Naive B cell (primary cell): Measurements from ENCODE around the gene RABGAP1L. TPM values are rescaled to one million over a fixed set of nuclear protein-coding genes. Genes with fewer than 3 reads are reported as not detected.
"Not testable (repeated sequence)": the region's sequence is repeated elsewhere in the genome, so short reads cannot be mapped to it uniquely, and the experiment has no call there.

ENCODE experiments used
- ATAC-seq, 2 donors: fragments of 150-1000 bp; cut with Tn5 transposase; 2 replicates each; pipeline ENCODE4 v1.10.0; 2021; ENCODE audit warnings: low read depth in 2 of 2, mild to moderate bottlenecking in 2 of 2, moderate library complexity in 2 of 2
- DNase-seq: peaks from one replicate; pipeline ENCODE4 v3.0.0; 2022
- H3K27ac Mint-ChIP-seq, 6 donors: one replicate each; pipeline ENCODE4 v1.8.0; 2020 to 2022; ENCODE audit warnings: mild to moderate bottlenecking in 6 of 6, mixed read lengths in 6 of 6, moderate library complexity in 5 of 6, inconsistent platforms in 2 of 6
- H3K27me3 Mint-ChIP-seq, 3 donors: one replicate each; pipeline ENCODE4 v1.8.0; 2021 to 2022; ENCODE audit warnings: mixed read lengths in 3 of 3, mild to moderate bottlenecking in 1 of 3
- H3K36me3 Mint-ChIP-seq, 2 donors: one replicate each; pipeline ENCODE4 v1.8.0; 2020 to 2022; ENCODE audit warnings: mixed read lengths in 2 of 2, inconsistent platforms in 1 of 2, mild to moderate bottlenecking in 1 of 2
- H3K4me1 Mint-ChIP-seq, 3 donors: one replicate each; pipeline ENCODE4 v1.8.0; 2020 to 2022; ENCODE audit warnings: mixed read lengths in 3 of 3, inconsistent platforms in 1 of 3, mild to moderate bottlenecking in 1 of 3, moderate library complexity in 1 of 3
- H3K4me3 Mint-ChIP-seq, 8 donors: one replicate each; pipeline ENCODE4 v1.8.0; 2020 to 2022; ENCODE audit warnings: mild to moderate bottlenecking in 8 of 8, mixed read lengths in 8 of 8, moderate library complexity in 8 of 8, inconsistent platforms in 2 of 8
- H3K9me3 Mint-ChIP-seq, 7 donors: one replicate each; pipeline ENCODE4 v1.8.0; 2020 to 2022; ENCODE audit warnings: mixed read lengths in 7 of 7, mild to moderate bottlenecking in 5 of 7, inconsistent platforms in 2 of 7, moderate library complexity in 1 of 7
- polyA plus RNA-seq, 6 donors: library from polyadenylated mRNA; unstranded; fragments of 300-500 nt; fragmentation: Illumina TruSeq; gene quantifications; one replicate each; pipeline ENCODE4 v1.2.3, GENCODE V29; 2021; ENCODE audit warnings: low read depth in 6 of 6

RABGAP1L gene
- polyA plus RNA-seq, 6 donors from 2014 or later: 24.0 to 90.2 (median 79.0) TPM

GRCh38 chr1:174789399-174789798 lies 630.1 kb downstream of the RABGAP1L start:
- H3K4me3 Mint-ChIP-seq: no peak overlapping the region
- H3K27me3 Mint-ChIP-seq: no peaks in the 10 kb centered on the region
- H3K36me3 Mint-ChIP-seq: peaks cover 0 to 4% of the 10 kb centered on the region in 2 donors
- ATAC-seq: no peak
- H3K9me3 Mint-ChIP-seq: no peaks in the 10 kb centered on the region
- DNase-seq: no peak
- H3K27ac Mint-ChIP-seq: peak overlapping the region in 1 of 6 donors; percentile 10
- H3K4me1 Mint-ChIP-seq: peaks cover 3 to 13% (median 3%) of the 10 kb centered on the region in 3 donors

DNA sequence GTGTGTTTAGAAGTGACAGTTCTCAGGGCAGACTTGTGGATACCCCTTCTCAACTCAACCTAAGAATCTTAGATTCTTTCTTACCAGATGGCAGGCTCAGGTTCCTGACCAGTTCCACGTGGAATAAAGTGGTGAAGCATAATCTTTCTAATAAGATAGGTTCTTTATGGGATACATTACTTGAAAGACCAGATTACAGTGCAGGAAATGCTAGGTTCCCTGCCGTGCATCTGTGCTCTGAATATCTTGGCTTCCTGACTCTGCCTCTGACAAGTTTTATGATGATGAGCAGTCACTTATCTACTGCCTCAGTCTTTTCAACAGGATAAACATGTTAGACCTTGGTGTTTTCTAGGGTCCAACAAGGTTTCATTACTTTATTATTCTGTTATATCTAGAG lies 632.5 kb downstream of the RABGAP1L start:
- H3K4me3 Mint-ChIP-seq: no peak overlapping the region
- H3K4me1 Mint-ChIP-seq: peaks cover 0 to 7% (median 3%) of the 10 kb centered on the region in 3 donors
- ATAC-seq (no peak), DNase-seq (no peak)
- H3K9me3 Mint-ChIP-seq: no peaks in the 10 kb centered on the region
- no peaks in the 10 kb centered on the region for H3K27me3 Mint-ChIP-seq
- no peaks in the 10 kb centered on the region for H3K36me3 Mint-ChIP-seq
- H3K27ac Mint-ChIP-seq: peak overlapping the region in 2 of 6 donors; percentile 15 to 41

DNA sequence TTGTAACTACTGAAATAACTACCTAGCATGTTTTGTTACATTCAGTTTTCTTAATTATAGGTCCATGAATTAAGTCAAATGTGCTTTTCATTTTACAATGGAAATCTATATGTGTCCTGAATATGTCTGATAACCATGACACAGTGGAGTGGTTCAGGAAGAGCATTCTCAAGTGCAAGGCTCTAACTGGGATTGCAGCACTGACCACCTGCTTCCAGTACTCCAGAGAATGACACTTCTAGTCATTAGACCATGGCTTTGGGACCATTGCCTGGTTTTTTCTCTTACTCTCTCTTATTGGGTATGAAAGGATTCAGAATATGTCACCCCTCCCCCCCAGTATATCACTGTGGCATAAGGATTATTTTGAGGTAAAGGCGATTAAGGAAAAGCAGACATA lies 635.5 kb downstream of the RABGAP1L start:
- no peaks in the 10 kb centered on the region for H3K36me3 Mint-ChIP-seq
- H3K4me1 Mint-ChIP-seq: peaks cover 0 to 4% (median 4%) of the 10 kb centered on the region in 3 donors
- no peak for DNase-seq
- H3K27me3 Mint-ChIP-seq: no peaks in the 10 kb centered on the region
- H3K27ac Mint-ChIP-seq: peak overlapping the region in 2 of 6 donors; percentile 3 to 55
- no peaks in the 10 kb centered on the region for H3K9me3 Mint-ChIP-seq
- H3K4me3 Mint-ChIP-seq: no peak overlapping the region
- no peak for ATAC-seq

DNA sequence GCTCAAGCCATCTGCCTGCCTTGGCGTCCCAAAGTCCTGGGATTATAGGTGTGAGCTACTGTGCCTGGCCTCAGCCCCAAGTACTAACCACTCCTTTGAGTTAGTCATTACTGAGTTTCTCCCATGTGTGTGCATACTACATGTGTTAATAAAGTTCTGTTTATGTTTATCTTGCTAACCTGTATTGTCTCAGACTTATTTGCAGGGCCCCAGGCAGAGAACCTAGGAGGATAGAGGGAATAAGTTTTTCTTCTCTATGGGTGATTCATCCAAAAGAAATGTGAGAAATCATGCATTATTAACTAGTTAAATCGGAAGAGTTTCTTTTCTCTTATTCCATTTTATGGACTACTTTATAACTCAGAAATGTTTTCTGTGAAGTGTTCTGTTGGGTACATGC lies 636.5 kb downstream of the RABGAP1L start:
- H3K36me3 Mint-ChIP-seq: no peaks in the 10 kb centered on the region
- no peak for ATAC-seq
- H3K9me3 Mint-ChIP-seq: no peaks in the 10 kb centered on the region
- DNase-seq: no peak
- H3K27me3 Mint-ChIP-seq: no peaks in the 10 kb centered on the region
- H3K27ac Mint-ChIP-seq: peak overlapping the region in 1 of 6 donors; percentile 93
- no peak overlapping the region for H3K4me3 Mint-ChIP-seq
- peaks cover 0 to 4% (median 4%) of the 10 kb centered on the region in 3 donors for H3K4me1 Mint-ChIP-seq

GRCh38 chr1:174797398-174797797 lies 638.1 kb downstream of the RABGAP1L start:
- DNase-seq (no peak), ATAC-seq (no peak)
- no peak overlapping the region for H3K4me3 Mint-ChIP-seq
- no peaks in the 10 kb centered on the region for H3K9me3 Mint-ChIP-seq
- peaks cover 0 to 4% (median 3%) of the 10 kb centered on the region in 3 donors for H3K4me1 Mint-ChIP-seq
- peak overlapping the region in 1 of 6 donors; percentile 31 for H3K27ac Mint-ChIP-seq
- no peaks in the 10 kb centered on the region for H3K36me3 Mint-ChIP-seq
- H3K27me3 Mint-ChIP-seq: no peaks in the 10 kb centered on the region

DNA sequence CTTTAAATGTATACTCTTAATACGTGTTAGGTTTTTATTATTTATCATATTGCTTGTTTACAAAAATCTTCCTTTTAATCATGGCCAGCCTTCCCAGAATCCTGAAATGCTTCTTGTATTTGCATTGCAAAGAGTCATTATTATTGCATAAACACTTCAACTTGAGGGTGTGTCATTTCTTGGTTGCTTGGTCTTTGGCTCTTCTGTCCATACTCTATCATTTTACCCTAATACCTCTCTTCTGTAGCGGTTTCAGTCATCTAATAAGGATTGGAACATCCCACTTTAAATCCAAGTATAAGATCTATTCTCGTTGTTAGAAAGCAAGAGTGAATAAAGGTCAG lies 639.8 kb downstream of the RABGAP1L start:
- ATAC-seq: no peak
- peaks cover 0 to 7% (median 4%) of the 10 kb centered on the region in 3 donors for H3K4me1 Mint-ChIP-seq
- peak overlapping the region in 1 of 6 donors; percentile 39 for H3K27ac Mint-ChIP-seq
- DNase-seq: no peak
- H3K4me3 Mint-ChIP-seq: no peak overlapping the region
- no peaks in the 10 kb centered on the region for H3K9me3 Mint-ChIP-seq
- no peaks in the 10 kb centered on the region for H3K36me3 Mint-ChIP-seq
- H3K27me3 Mint-ChIP-seq: no peaks in the 10 kb centered on the region

DNA sequence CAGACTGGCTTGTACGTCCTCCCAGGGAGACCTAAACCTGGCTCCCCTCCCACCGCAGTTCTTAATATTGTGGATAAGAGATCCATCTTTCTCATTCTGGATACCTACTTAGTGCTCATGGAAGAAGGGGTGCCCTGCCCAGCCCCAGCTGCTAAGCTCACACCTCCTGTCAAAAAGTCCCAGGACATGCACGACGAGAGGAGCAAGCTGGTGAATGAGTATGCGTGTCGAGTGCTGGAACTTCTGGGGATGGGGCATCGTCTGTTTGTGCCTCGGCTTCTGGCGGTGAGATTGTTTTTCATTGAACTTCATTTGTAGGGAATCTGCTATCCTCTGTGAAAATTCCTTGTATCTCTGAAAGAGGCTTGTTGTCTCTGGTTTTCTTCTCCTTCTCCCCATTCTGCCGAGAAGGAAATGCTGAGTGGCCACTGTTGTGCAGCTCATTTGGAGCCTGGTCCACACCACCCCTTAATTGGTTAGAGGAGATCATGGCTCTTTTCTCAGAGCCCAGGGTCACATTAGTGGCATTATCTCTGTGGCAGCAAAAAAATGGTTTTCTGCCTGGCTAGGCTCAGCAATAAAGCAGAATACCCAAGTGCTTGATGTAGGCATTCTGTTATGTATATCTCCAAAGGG lies 641.0 kb downstream of the RABGAP1L start:
- no peaks in the 10 kb centered on the region for H3K27me3 Mint-ChIP-seq
- H3K4me3 Mint-ChIP-seq: no peak overlapping the region
- DNase-seq: no peak
- H3K9me3 Mint-ChIP-seq: no peaks in the 10 kb centered on the region
- peaks cover 0 to 7% (median 4%) of the 10 kb centered on the region in 3 donors for H3K4me1 Mint-ChIP-seq
- H3K27ac Mint-ChIP-seq: no peak overlapping the region
- H3K36me3 Mint-ChIP-seq: no peaks in the 10 kb centered on the region
- peak; percentile 3 to 4 for ATAC-seq

DNA sequence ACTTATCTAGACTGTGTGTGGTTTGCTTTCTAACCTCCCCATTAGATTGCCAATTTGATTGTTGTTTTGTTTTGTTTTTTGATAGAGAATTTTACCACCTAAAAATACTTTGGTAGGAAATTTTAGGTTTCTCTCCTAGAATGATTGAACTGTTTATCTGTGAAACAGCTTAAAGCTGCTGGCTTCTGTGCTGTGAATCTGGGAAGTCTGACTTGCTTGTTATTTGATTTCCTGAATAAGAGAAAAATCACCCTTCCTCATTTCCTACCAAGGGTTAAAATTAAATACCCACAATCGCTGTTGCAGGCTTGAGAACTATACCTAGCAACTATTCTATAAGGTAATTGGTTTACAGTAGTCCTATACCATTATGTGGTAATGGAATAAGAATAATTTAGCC lies 641.6 kb downstream of the RABGAP1L start:
- Mint-ChIP-seq H3K27me3 (no peaks in the 10 kb centered on the region), H3K4me1 (peaks cover 0 to 7% (median 4%) of the 10 kb centered on the region in 3 donors), H3K27ac (no peak overlapping the region), H3K9me3 (no peaks in the 10 kb centered on the region), H3K4me3 (no peak overlapping the region), H3K36me3 (no peaks in the 10 kb centered on the region)
- no peak for DNase-seq
- ATAC-seq: no peak

DNA sequence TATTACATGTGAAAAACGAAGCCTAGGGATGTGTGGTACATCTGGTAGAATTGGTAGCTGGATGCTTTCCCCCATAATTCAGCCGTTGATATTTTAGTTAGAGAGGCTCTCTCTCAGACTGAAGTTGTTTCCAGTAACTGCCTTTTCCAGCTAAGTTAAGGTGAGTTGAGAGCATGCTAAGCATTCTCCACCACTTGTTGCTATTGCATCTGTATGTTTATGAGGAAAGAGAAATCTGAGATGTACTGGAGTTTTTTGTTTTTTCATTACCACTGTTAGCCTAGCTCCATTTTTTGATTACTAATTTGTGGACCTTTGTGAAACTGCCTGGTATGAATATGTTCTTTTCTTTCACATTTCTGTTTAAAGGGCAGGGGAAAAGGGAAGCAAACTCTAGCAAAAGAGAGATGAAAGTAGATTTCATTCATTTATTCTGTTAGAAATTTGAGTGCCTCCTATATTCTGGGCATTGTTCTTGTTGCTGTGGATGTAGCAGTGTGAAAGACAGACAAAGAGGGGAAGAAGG lies 650.5 kb downstream of the RABGAP1L start:
- Mint-ChIP-seq H3K27me3 (no peaks in the 10 kb centered on the region), H3K9me3 (no peaks in the 10 kb centered on the region), H3K4me3 (no peak overlapping the region), H3K36me3 (peaks cover 9 to 11% of the 10 kb centered on the region in 2 donors), H3K4me1 (peaks cover 9 to 14% (median 12%) of the 10 kb centered on the region in 3 donors), H3K27ac (peak overlapping the region in 3 of 6 donors; percentile 15 to 59 (median 34))
- no peak for ATAC-seq
- no peak for DNase-seq

DNA sequence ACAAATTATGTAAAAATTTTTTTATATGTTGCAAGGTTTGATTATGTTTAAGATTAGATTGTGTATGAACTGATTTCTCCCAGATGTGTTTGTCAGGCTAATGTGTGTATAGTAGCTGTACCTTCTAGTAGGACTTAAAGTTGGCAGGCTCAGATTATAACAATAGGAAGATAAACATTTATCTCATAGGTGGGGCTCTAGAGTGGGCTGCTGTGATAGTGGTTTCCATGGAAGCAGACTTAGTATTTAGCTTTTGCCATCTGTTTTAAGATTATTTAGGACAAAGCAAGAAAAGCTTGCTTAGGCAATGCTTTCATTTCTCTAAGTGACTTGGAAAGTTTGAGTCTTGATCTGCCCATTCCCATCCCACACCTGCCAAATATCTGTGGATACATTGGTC lies 652.7 kb downstream of the RABGAP1L start:
- no peak for ATAC-seq
- Mint-ChIP-seq H3K36me3 (peaks cover 9 to 12% of the 10 kb centered on the region in 2 donors), H3K27me3 (no peaks in the 10 kb centered on the region), H3K27ac (no peak overlapping the region), H3K4me3 (no peak overlapping the region), H3K9me3 (no peaks in the 10 kb centered on the region), H3K4me1 (peaks cover 13 to 26% (median 18%) of the 10 kb centered on the region in 3 donors)
- DNase-seq: no peak

GRCh38 chr1:174812656-174813055 lies 653.3 kb downstream of the RABGAP1L start:
- H3K36me3 Mint-ChIP-seq: peaks cover 9 to 18% of the 10 kb centered on the region in 2 donors
- DNase-seq: no peak
- H3K27ac Mint-ChIP-seq: peak overlapping the region in 4 of 6 donors; percentile 6 to 39 (median 12)
- H3K27me3 Mint-ChIP-seq: no peaks in the 10 kb centered on the region
- no peak overlapping the region for H3K4me3 Mint-ChIP-seq
- peaks cover 13 to 26% (median 23%) of the 10 kb centered on the region in 3 donors for H3K4me1 Mint-ChIP-seq
- ATAC-seq: no peak
- H3K9me3 Mint-ChIP-seq: no peaks in the 10 kb centered on the region

- DNase-seq (no peak), ATAC-seq (no peak)
- H3K4me3 Mint-ChIP-seq: peak overlapping the region in 4 of 8 donors; percentile 45 to 79 (median 58)
- no peaks in the 10 kb centered on the region for H3K27me3 Mint-ChIP-seq
- H3K9me3 Mint-ChIP-seq: no peaks in the 10 kb centered on the region
- peaks cover 26 to 30% of the 10 kb centered on the region in 2 donors for H3K36me3 Mint-ChIP-seq
- H3K27ac Mint-ChIP-seq: peak overlapping the region in 3 of 6 donors; percentile 3 to 78 (median 32)
- H3K4me1 Mint-ChIP-seq: peaks cover 13 to 26% (median 26%) of the 10 kb centered on the region in 3 donors
Measured at GRCh38 chr1:174815036-174815435, 655.7 kb downstream of the RABGAP1L start.

GRCh38 chr1:174815474-174815908 lies 656.2 kb downstream of the RABGAP1L start:
- ATAC-seq: peak; percentile 65 to 70
- Mint-ChIP-seq H3K4me1 (peaks cover 13 to 28% (median 26%) of the 10 kb centered on the region in 3 donors), H3K4me3 (peak overlapping the region in 3 of 8 donors; percentile 45 to 79 (median 67)), H3K27me3 (no peaks in the 10 kb centered on the region), H3K9me3 (no peaks in the 10 kb centered on the region), H3K36me3 (peaks cover 30 to 34% of the 10 kb centered on the region in 2 donors), H3K27ac (peak overlapping the region in 1 of 6 donors; percentile 26)
- DNase-seq: peak; percentile 20

- Mint-ChIP-seq H3K4me3 (peak overlapping the region in 2 of 8 donors; percentile 11 to 29), H3K36me3 (peaks cover 34 to 46% of the 10 kb centered on the region in 2 donors), H3K4me1 (peaks cover 13 to 28% (median 23%) of the 10 kb centered on the region in 3 donors)
- H3K27me3 Mint-ChIP-seq, H3K27ac Mint-ChIP-seq, DNase-seq, H3K9me3 Mint-ChIP-seq, ATAC-seq: not testable (repeated sequence)
Measured at GRCh38 chr1:174816621-174817020, 657.3 kb downstream of the RABGAP1L start.
